ENCODE measurements around the gene TTI1.

TTI1 gene

DNA sequence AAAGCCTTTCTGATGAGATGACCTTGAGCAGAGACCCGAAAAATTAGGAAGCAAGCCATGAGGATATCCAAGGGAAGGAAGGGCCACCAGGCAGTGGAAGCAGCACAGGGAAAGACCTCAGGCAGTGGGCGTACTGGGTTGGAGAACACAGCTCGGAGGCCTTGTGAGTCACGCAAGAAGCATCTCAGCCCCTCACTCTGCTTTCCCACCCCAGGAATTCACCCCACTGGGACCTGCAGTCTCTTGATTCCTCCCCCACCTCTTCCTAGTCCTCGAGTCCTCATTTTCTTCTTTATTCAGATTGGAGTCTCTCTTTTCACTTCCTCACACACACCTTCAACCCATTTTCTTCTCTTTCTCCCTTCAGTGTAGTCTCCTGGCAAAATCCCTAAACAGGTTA is 27.3 kb upstream of the TTI1 start:
- H3K9me2 ChIP-seq (ENCODE audit: low read depth, low read length), result no peaks in the 10 kb centered on the region
- no peak overlapping the region for H3K4me3 ChIP-seq (ENCODE audit: low read depth, low read length, poor library complexity, severe bottlenecking)
- no peak overlapping the region for H3K9ac ChIP-seq (ENCODE audit: low read length)
- H3K9me3 ChIP-seq (ENCODE audit: low read length), result no peaks in the 10 kb centered on the region
- TF ChIP-seq EZH2 (IDR thresholded peaks at IDR 0.05; ENCODE audit: borderline replicate concordance, low read length) (no peak), CTCF (IDR thresholded peaks at IDR 0.05; ENCODE audit: low read length) (no peak)
- H4K20me1 ChIP-seq (ENCODE audit: insufficient read depth, low read length), result no peaks in the 10 kb centered on the region
- H3K4me1 ChIP-seq (ENCODE audit: insufficient read depth, low read length, severe bottlenecking), result peaks cover 6% of the 10 kb centered on the region
- H3K27ac ChIP-seq (ENCODE audit: low read depth, low read length, poor library complexity, severe bottlenecking), result no peak overlapping the region
- H3K4me2 ChIP-seq (ENCODE audit: low read length), result no peak overlapping the region
- H3K79me2 ChIP-seq (ENCODE audit: insufficient read depth, low read length), result no peaks in the 10 kb centered on the region
- no peaks in the 10 kb centered on the region for H3K27me3 ChIP-seq (ENCODE audit: insufficient read depth, low read length)
- H3F3A ChIP-seq (ENCODE audit: insufficient read depth, low read length), result no peaks in the 10 kb centered on the region
- H2AFZ ChIP-seq (ENCODE audit: low read length), result no peak overlapping the region
- H3K36me3 ChIP-seq (ENCODE audit: insufficient read depth, low read length), result peaks cover 90% of the 10 kb centered on the region

- H3K9me3 ChIP-seq (ENCODE audit: low read length), result no peaks in the 10 kb centered on the region
- peaks cover 88% of the 10 kb centered on the region for H3K36me3 ChIP-seq (ENCODE audit: insufficient read depth, low read length)
- no peaks in the 10 kb centered on the region for H3K4me1 ChIP-seq (ENCODE audit: insufficient read depth, low read length, severe bottlenecking)
- no peak overlapping the region for H3K4me2 ChIP-seq (ENCODE audit: low read length)
- no peaks in the 10 kb centered on the region for H3K27me3 ChIP-seq (ENCODE audit: insufficient read depth, low read length)
- no peak overlapping the region for H3K4me3 ChIP-seq (ENCODE audit: low read depth, low read length, poor library complexity, severe bottlenecking)
- no peak overlapping the region for H3K27ac ChIP-seq (ENCODE audit: low read depth, low read length, poor library complexity, severe bottlenecking)
- H3K9ac ChIP-seq (ENCODE audit: low read length), result no peak overlapping the region
- H2AFZ ChIP-seq (ENCODE audit: low read length), result no peak overlapping the region
- TF ChIP-seq CTCF (IDR thresholded peaks at IDR 0.05; ENCODE audit: low read length) (no peak), EZH2 (IDR thresholded peaks at IDR 0.05; ENCODE audit: borderline replicate concordance, low read length) (no peak)
- peaks cover 5% of the 10 kb centered on the region for H3K79me2 ChIP-seq (ENCODE audit: insufficient read depth, low read length)
- H4K20me1 ChIP-seq (ENCODE audit: insufficient read depth, low read length), result no peaks in the 10 kb centered on the region
- H3K9me2 ChIP-seq (ENCODE audit: low read depth, low read length), result no peaks in the 10 kb centered on the region
- H3F3A ChIP-seq (ENCODE audit: insufficient read depth, low read length), result no peaks in the 10 kb centered on the region
Observed at GRCh38 chr20:38059832-38060231, 26.6 kb upstream of the TTI1 start.

- Histone ChIP-seq H4K20me1 (ENCODE audit: insufficient read depth, low read length) (no peaks in the 10 kb centered on the region), H3K36me3 (ENCODE audit: insufficient read depth, low read length) (peaks cover 82% of the 10 kb centered on the region)
Observed at GRCh38 chr20:38057351-38057972, 24.2 kb upstream of the TTI1 start.

More at GRCh38 chr20:38057351-38057972, 24.2 kb upstream of the TTI1 start:
- Histone ChIP-seq H3K9me2 (ENCODE audit: low read depth, low read length) (no peaks in the 10 kb centered on the region), H3K79me2 (ENCODE audit: insufficient read depth, low read length) (peaks cover 20% of the 10 kb centered on the region), H3F3A (ENCODE audit: insufficient read depth, low read length) (peaks cover 4% of the 10 kb centered on the region; the same call in 1 of the 2 replicates), H2AFZ (ENCODE audit: low read length) (no peak overlapping the region), H3K4me2 (ENCODE audit: low read length) (no peak overlapping the region), H3K4me1 (ENCODE audit: insufficient read depth, low read length, severe bottlenecking) (no peaks in the 10 kb centered on the region), H3K27me3 (ENCODE audit: insufficient read depth, low read length) (no peaks in the 10 kb centered on the region), H3K9me3 (ENCODE audit: low read length) (no peaks in the 10 kb centered on the region), H3K27ac (ENCODE audit: low read depth, low read length, poor library complexity, severe bottlenecking) (no peak overlapping the region), H3K4me3 (ENCODE audit: low read depth, low read length, poor library complexity, severe bottlenecking) (no peak overlapping the region), H3K9ac (ENCODE audit: low read length) (no peak overlapping the region)
- TF ChIP-seq CTCF (IDR thresholded peaks at IDR 0.05; ENCODE audit: low read length) (peak; percentile 95), EZH2 (IDR thresholded peaks at IDR 0.05; ENCODE audit: borderline replicate concordance, low read length) (no peak)
